ENCODE results near the gene MBD3L4.

GRCh38 chr19:6999933-7000332, 40.0 kb downstream of the MBD3L4 start:
- no peak for TF ChIP-seq CTCF (conservative IDR thresholded peaks at IDR 0.05 in 1 of 2, IDR thresholded peaks at IDR 0.05 in 1 of 2; ENCODE audit: extremely low read depth in 1 of 2, insufficient read depth in 1 of 2, low read depth in 1 of 2, low read length in 2 of 2)
- no peak for TF ChIP-seq EZH2 (IDR thresholded peaks at IDR 0.05; ENCODE audit: borderline replicate concordance, low read length)
